ENCODE results near the gene GRIK4.

Gene GRIK4

DNA sequence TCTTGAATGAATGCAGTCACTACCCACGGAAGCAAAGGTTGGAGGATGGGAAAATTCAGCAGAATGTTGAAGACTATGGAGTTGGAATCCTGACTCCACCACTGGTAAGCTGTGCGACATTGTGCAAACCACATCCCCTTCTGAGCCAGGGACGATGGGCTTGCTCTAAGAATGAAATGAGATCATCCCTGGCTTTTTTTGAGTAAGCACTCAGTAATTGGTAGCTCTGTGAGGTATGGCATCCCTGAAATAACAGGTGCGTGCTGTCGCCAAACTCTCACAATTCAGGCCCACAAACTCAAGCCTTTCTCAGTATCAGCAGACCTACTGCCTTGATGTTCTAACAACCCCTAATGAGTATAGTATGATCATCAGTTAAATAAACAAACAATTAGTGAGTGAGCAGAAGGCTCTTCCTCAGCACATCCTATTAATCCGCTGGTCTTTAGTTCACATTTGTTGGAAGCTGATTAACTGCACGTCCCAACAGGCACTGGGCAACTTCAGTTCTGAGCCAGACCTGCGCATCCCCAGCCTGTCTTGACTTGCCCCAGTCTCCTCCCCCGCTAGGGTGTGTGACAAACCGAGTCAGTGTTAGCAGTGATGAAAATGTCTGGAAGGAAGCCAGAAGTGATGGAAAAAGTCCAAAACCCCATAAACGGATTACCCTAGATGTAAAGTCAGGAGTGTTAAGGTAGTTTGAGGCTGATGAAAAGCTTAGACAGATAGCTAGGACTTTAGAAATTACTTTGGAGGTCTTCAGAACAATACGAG is 235.5 kb downstream of the GRIK4 start:
- TF ChIP-seq, protein P1, sequence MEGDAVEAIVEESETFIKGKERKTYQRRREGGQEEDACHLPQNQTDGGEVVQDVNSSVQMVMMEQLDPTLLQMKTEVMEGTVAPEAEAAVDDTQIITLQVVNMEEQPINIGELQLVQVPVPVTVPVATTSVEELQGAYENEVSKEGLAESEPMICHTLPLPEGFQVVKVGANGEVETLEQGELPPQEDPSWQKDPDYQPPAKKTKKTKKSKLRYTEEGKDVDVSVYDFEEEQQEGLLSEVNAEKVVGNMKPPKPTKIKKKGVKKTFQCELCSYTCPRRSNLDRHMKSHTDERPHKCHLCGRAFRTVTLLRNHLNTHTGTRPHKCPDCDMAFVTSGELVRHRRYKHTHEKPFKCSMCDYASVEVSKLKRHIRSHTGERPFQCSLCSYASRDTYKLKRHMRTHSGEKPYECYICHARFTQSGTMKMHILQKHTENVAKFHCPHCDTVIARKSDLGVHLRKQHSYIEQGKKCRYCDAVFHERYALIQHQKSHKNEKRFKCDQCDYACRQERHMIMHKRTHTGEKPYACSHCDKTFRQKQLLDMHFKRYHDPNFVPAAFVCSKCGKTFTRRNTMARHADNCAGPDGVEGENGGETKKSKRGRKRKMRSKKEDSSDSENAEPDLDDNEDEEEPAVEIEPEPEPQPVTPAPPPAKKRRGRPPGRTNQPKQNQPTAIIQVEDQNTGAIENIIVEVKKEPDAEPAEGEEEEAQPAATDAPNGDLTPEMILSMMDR (conservative IDR thresholded peaks at IDR 0.05; ENCODE audit: low read depth, low read length), result peak; percentile 13
- DNase-seq (ENCODE audit: low read depth), result peak; percentile 65
- no peak overlapping the region for H3K4me3 ChIP-seq (ENCODE audit: low read length)

DNA sequence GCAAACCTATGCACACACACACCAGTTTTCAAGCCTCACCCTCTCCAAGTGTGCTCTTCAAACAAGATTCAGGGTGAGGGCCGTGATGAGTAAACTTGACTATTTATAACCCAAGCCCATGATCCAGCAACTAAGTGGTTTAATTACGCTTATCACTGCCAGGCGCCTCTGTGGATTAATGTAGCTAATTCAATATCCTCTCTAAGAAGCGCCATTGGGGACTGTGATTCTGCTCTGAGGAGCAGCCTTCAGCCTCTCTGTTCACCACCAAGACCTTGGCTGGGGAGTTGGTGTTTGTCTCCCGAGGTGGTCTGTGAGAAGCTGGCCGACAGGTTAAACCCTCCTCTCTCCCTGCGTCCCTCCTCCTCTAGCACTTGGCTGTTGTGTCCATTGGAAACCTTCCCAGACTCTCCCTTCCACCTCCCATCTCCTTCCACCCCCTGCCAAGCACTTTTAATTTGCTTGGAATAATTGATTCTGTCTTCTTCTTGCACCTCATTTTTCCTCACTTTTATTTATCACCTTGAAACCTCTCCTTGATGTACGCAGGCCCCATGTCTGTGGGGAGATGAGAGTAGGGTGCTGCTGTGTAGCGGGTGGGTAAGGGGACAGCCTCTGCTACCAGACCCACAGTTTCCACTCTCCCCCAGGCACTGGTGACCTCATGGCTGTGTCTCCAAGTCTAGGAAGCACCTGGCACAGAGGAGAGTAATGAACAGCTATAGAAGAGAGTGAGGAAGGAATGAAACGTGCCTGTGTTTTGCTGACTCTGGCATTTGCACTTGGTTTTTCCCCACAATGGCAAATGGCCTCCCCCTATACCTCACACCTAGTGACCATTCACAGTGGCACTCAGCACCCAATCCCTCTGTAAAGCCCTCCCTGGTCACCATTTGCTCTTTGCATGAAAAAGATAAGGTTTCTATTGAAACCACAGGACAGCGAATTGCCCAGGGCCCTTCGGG is 236.6 kb downstream of the GRIK4 start:
- TF ChIP-seq, protein P1 (conservative IDR thresholded peaks at IDR 0.05; ENCODE audit: low read depth, low read length), result no peak
- H3K4me3 ChIP-seq (ENCODE audit: low read length), result no peak overlapping the region
- peak; percentile 49 for DNase-seq (ENCODE audit: low read depth)

DNA sequence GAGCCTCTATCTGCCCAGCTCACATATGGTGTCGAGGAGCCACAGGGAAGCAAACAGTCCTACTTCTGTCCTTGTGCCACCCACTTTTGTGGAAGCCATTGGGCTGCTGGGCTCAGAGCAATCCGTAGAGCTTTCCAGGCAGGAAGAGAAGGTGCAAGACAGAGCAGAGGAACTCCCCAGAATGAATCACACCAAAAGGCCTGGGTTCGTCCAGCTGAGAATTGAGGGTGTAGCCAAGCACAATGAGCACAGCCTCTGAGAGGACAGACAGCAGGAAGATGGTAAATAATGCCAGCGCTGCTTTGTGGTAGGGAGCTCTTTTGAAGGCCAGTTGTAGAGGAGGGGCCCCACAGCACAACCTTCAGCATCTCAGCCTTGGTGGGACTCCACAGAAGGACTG is 237.8 kb downstream of the GRIK4 start:
- no peak for DNase-seq (ENCODE audit: low read depth)
- no peak overlapping the region for H3K4me3 ChIP-seq (ENCODE audit: low read length)
- TF ChIP-seq, protein P1 (conservative IDR thresholded peaks at IDR 0.05; ENCODE audit: low read depth, low read length), result no peak

DNA sequence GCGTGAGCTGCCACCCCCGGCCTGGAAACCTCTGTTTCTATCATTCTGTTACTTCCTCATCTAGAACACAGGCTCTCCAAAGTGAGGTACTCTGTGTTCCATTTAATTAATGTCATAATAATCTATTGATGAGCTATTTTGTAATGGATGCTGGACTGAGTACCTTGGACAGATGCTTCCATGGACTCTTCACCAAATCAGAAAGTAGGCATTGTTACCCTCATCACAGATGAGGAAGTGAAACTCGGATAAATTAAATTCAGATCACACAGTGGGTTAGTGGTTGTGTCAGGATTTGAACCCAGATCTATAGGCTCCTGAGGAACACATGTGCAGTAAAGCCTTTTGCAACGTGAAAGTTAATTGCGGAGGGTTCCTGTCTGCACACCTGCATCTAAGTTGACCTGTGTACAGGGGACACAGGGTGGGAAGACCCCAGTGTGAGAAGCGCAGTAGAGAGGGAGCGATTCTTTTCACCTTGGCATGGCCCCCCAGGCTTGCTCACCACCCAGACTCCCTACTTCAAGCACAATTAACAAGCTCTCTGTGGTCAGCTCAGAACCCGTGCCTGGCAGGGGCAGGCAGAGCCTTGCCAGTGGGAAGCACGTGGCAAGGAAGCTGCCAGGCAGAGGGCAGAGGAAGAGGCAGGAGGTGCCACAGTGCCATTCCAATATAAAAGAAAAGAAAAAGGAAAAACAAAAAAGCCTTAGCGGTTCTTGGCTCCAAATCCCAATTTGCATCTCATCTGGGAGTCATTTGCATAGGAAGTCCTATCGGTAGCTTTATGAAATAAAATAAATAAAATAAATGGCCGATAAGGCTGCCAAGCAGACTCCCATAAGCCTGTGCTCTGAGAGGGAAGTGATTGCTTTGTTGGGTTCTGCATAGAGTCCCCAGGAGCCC is 239.3 kb downstream of the GRIK4 start:
- H3K4me3 ChIP-seq (ENCODE audit: low read length), result no peak overlapping the region
- TF ChIP-seq, protein P1 (conservative IDR thresholded peaks at IDR 0.05; ENCODE audit: low read depth, low read length), result no peak
- no peak for DNase-seq (ENCODE audit: low read depth)

DNA sequence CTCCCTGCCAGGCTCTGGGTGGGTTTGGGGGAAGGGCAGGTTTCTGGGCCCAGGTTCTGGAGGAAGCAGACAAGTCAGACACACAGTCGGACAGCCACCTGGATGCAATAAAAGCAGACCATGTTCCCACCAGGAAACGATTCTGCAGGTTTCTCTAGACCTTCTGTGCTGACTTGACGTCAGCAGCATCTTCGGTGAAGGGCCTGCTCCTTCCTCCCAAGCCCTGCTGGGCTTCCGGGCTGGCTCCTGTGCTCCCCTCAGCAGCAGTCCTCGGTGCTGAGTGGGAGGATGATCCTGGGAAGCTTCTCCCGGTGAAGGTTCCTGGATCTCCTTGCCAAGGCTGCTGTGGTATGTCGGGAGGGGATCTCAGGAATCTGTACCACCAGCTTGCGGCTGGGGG is 240.0 kb downstream of the GRIK4 start:
- TF ChIP-seq, protein P1 (conservative IDR thresholded peaks at IDR 0.05; ENCODE audit: low read depth, low read length), result no peak
- no peak overlapping the region for H3K4me3 ChIP-seq (ENCODE audit: low read length)
- DNase-seq (ENCODE audit: low read depth), result no peak

DNA sequence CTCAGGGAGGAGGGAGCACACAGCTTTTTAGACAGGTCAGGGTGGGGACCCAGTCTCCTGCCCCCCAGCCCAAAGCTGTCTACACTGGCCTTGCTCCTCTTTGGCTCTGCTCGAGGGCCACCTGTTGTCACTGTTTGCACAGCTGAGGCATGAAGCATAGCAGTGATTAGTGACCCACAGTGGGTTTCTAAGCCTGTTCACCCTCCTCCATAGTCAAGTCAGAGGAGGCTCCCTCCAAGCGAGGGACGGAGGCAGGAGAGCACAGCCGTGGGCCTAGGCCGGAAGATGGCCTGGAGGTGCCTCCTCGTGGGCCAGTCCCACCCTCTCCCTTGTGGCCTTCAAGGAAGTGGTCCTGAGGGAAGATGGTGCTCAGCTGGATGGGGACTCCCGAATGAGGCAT is 241.1 kb downstream of the GRIK4 start:
- no peak for DNase-seq (ENCODE audit: low read depth)
- no peak overlapping the region for H3K4me3 ChIP-seq (ENCODE audit: low read length)
- TF ChIP-seq, protein P1 (conservative IDR thresholded peaks at IDR 0.05; ENCODE audit: low read depth, low read length), result no peak

Measured in retinal pigment epithelial cell (primary cell).